ENCODE results near the gene CTIF.

GRCh38 chr18:48810805-48811204 lies 272.0 kb downstream of the CTIF start:
- no peak for TF ChIP-seq CTCF (conservative IDR thresholded peaks at IDR 0.05 in 1 of 2, IDR thresholded peaks at IDR 0.05 in 1 of 2; ENCODE audit: low read depth in 1 of 2, low read length in 2 of 2)
- TF ChIP-seq EZH2 (IDR thresholded peaks at IDR 0.05; ENCODE audit: low read length, missing control alignments): no peak
